Mesothelial cell of epicardium (in vitro differentiated cells): ENCODE results near the gene PRR30. TPM values are rescaled to one million over a fixed set of nuclear protein-coding genes. Genes with fewer than 3 reads are reported as not detected.

Experiments
- DNase-seq, 2 experiments: peaks; one replicate each; pipeline ENCODE4 v3.0.0; 2021; ENCODE audit warnings: low spot score in 2 of 2; ENCODE audit not compliant: unreplicated experiment in 2 of 2
- H3K27ac Mint-ChIP-seq: 2 replicates; pipeline ENCODE4 v1.8.0; 2021; ENCODE audit warnings: mixed read lengths
- H3K27me3 Mint-ChIP-seq: 2 replicates; pipeline ENCODE4 v1.8.0; 2021; ENCODE audit warnings: low read depth, mixed read lengths
- H3K36me3 Mint-ChIP-seq: 2 replicates; pipeline ENCODE4 v1.8.0; 2021; ENCODE audit warnings: mixed read lengths
- H3K4me1 Mint-ChIP-seq: 2 replicates; pipeline ENCODE4 v1.8.0; 2021; ENCODE audit warnings: mixed read lengths
- H3K4me3 Mint-ChIP-seq: 2 replicates; pipeline ENCODE4 v1.8.0; 2021; ENCODE audit warnings: mild to moderate bottlenecking, moderate library complexity, mixed read lengths
- H3K9me3 Mint-ChIP-seq: 2 replicates; pipeline ENCODE4 v1.8.0; 2021; ENCODE audit warnings: mixed read lengths
- total RNA-seq: library from RNA; stranded (reverse); gene quantifications from 3 replicates; pipeline ENCODE4 v1.2.1, GENCODE V29; 2021
- TF ChIP-seq, protein P1 (sequence below): fragments of 200-600 bp; sonication (generic); IDR thresholded peaks from one replicate; pipeline ENCODE4 v1.5.0; 2021; ENCODE audit warnings: antibody characterized with exemption; ENCODE audit not compliant: unreplicated experiment

The PRR30 gene
- total RNA-seq, 1 donor from 2014 or later, result not detected

GRCh38 chr2:27095745-27096651, 43.2 kb downstream of the PRR30 start:
- Mint-ChIP-seq H3K36me3 (no peaks in the 10 kb centered on the region), H3K27me3 (no peaks in the 10 kb centered on the region), H3K4me1 (peaks cover 9% of the 10 kb centered on the region), H3K9me3 (no peaks in the 10 kb centered on the region), H3K27ac (peak overlapping the region; percentile 26), H3K4me3 (peak overlapping the region; percentile 71)
- DNase-seq, result no peak
- TF ChIP-seq, protein P1, sequence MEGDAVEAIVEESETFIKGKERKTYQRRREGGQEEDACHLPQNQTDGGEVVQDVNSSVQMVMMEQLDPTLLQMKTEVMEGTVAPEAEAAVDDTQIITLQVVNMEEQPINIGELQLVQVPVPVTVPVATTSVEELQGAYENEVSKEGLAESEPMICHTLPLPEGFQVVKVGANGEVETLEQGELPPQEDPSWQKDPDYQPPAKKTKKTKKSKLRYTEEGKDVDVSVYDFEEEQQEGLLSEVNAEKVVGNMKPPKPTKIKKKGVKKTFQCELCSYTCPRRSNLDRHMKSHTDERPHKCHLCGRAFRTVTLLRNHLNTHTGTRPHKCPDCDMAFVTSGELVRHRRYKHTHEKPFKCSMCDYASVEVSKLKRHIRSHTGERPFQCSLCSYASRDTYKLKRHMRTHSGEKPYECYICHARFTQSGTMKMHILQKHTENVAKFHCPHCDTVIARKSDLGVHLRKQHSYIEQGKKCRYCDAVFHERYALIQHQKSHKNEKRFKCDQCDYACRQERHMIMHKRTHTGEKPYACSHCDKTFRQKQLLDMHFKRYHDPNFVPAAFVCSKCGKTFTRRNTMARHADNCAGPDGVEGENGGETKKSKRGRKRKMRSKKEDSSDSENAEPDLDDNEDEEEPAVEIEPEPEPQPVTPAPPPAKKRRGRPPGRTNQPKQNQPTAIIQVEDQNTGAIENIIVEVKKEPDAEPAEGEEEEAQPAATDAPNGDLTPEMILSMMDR, result no peak

GRCh38 chr2:27095427-27095744, 43.8 kb downstream of the PRR30 start:
- H3K27ac Mint-ChIP-seq, result peak overlapping the region; percentile 26
- no peaks in the 10 kb centered on the region for H3K36me3 Mint-ChIP-seq
- H3K27me3 Mint-ChIP-seq, result no peaks in the 10 kb centered on the region
- H3K4me1 Mint-ChIP-seq, result peaks cover 9% of the 10 kb centered on the region
- H3K9me3 Mint-ChIP-seq, result no peaks in the 10 kb centered on the region
- H3K4me3 Mint-ChIP-seq, result peak overlapping the region; percentile 71
- no peak for DNase-seq
- TF ChIP-seq, protein P1, result no peak

- no peaks in the 10 kb centered on the region for H3K27me3 Mint-ChIP-seq
- peaks cover 9% of the 10 kb centered on the region for H3K4me1 Mint-ChIP-seq
- H3K27ac Mint-ChIP-seq, result no peak overlapping the region
- no peaks in the 10 kb centered on the region for H3K36me3 Mint-ChIP-seq
- no peak for DNase-seq
- H3K4me3 Mint-ChIP-seq, result no peak overlapping the region
- no peaks in the 10 kb centered on the region for H3K9me3 Mint-ChIP-seq
- TF ChIP-seq, protein P1, result no peak
Measured at GRCh38 chr2:27094353-27094984, 44.7 kb downstream of the PRR30 start.

DNA sequence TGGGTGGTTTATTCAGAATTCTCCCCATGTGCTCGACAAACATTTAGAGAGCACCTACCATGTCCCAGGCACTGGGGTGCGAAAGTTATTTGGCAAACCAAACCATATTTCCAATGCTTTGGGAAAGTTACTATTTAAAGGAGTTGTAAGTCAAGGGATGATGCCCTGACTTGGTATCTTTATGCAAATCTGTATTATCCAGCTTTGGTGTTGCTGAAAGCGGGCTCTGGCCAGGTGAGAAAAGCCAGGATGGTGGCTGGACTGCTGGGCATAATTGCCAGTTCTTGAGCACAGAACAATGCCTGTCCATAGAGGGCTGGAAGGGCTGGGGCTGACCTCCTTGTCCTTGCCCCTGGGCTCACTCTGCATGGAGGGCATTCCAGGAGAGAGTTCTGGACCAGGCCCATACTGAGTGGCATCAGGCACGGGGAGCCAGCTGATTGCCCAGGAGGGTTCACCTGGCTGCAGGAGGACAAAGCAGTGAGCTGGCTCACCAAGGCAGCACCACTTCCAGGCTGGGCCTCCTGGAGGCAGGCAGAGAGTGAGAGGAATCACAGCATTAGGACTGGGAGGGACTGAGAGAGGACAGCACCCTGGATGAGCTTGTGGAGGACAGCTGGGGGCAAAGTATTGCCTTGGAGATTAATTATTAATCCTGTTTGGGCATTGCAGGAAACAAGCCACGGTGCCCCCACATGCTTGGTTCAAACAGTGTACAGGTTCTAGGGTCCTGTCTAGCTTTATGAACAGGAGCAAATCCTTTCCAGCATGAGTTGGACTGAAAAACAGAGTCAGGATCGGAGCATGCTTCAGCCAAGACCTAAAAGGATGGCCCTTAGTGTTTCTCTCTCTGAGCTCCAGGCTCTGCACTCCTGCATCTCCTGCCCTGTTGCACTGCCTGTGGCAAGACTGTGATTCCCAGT, 45.5 kb downstream of the PRR30 start:
- no peaks in the 10 kb centered on the region for H3K36me3 Mint-ChIP-seq
- H3K27ac Mint-ChIP-seq, result no peak overlapping the region
- DNase-seq, result no peak
- H3K27me3 Mint-ChIP-seq, result peaks cover 1% of the 10 kb centered on the region
- TF ChIP-seq, protein P1, result no peak
- no peaks in the 10 kb centered on the region for H3K9me3 Mint-ChIP-seq
- H3K4me3 Mint-ChIP-seq, result no peak overlapping the region
- H3K4me1 Mint-ChIP-seq, result peaks cover 9% of the 10 kb centered on the region

GRCh38 chr2:27092696-27093429, 46.3 kb downstream of the PRR30 start:
- Mint-ChIP-seq H3K4me1 (peaks cover 9% of the 10 kb centered on the region), H3K27me3 (peaks cover 7% of the 10 kb centered on the region), H3K4me3 (no peak overlapping the region), H3K27ac (no peak overlapping the region), H3K9me3 (no peaks in the 10 kb centered on the region), H3K36me3 (no peaks in the 10 kb centered on the region)
- DNase-seq, result no peak
- TF ChIP-seq, protein P1, result no peak
